Measurements from ENCODE around the gene PABPC3.

- TF ChIP-seq EP300 (IDR thresholded peaks at IDR 0.05) (no peak), CTCF (IDR thresholded peaks at IDR 0.05) (no peak)
Measured at GRCh38 chr13:25137788-25138115, 41.8 kb downstream of the PABPC3 start.

All from upper lobe of left lung (tissue), 4 donors.